GM04503 (cell line): ENCODE results near the gene USF2.
"Not testable (repeated sequence)": the region's sequence is repeated elsewhere in the genome, so short reads cannot be mapped to it uniquely, and the experiment has no call there.

Experiments
- DNase-seq: peaks from one replicate; pipeline ENCODE4 v3.0.0-alpha.2; 2012; ENCODE audit warnings: low read depth

The USF2 gene

GRCh38 chr19:35284153-35285094 is 15.7 kb downstream of the USF2 start:
- no peak for DNase-seq

- DNase-seq, result no peak
Measured at GRCh38 chr19:35285095-35285449, 16.3 kb downstream of the USF2 start.

DNA sequence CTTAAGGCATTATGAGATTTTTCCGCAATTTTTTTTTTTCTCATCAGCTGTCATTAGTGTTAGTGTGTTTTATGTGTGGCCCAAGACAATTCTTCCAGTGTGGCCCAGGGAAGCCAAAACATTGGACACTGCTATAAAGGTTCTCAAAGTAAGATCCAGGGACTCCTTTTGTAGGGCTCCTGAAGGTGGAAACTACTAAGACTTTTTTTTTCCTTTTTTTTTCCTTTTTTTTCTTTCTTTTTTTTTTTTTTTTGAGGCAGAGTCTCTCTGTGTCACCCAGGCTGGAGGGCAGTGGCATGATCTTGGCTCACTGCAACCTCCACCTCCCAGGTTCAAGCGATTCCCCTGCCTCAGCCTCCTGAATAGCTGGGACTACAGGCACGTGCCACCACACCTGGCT is 16.7 kb downstream of the USF2 start:
- not testable (repeated sequence) for DNase-seq

GRCh38 chr19:35286101-35286500 is 17.3 kb downstream of the USF2 start:
- DNase-seq, result not testable (repeated sequence)

DNA sequence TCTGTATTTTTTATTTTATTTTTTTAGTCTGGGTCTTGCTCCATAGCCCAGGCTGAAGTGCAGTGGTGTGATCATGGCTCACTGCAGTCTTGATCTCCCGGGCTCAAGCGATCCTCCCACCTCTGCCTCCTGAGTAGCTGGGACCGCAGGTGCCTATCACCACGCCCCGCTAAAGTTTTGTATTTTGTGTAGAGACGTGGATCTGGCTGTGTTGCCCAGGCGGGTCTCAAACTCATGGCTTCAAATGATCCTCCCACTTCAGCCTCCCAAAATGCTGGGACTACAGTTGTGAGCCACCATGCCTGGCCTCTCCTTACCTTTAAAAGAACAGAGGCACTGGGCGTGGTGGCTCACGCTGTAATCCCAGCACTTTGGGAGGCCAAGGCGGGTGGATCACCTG is 19.0 kb downstream of the USF2 start:
- DNase-seq, result no peak

- DNase-seq, result no peak
Measured at GRCh38 chr19:35288331-35288730, 19.6 kb downstream of the USF2 start.

- no peak for DNase-seq
Measured at GRCh38 chr19:35288906-35289305, 20.1 kb downstream of the USF2 start.

- DNase-seq, result no peak
Measured at GRCh38 chr19:35290381-35291127, 21.8 kb downstream of the USF2 start.

GRCh38 chr19:35291259-35291658 is 22.5 kb downstream of the USF2 start:
- DNase-seq, result no peak

GRCh38 chr19:35291916-35292315 is 23.2 kb downstream of the USF2 start, which contains the start of gene MAG:
Gene MAG (plus strand): TSS chr19:35292161. CDS start chr19:35295409, 3,248 bp downstream.
- no peak for DNase-seq

DNA sequence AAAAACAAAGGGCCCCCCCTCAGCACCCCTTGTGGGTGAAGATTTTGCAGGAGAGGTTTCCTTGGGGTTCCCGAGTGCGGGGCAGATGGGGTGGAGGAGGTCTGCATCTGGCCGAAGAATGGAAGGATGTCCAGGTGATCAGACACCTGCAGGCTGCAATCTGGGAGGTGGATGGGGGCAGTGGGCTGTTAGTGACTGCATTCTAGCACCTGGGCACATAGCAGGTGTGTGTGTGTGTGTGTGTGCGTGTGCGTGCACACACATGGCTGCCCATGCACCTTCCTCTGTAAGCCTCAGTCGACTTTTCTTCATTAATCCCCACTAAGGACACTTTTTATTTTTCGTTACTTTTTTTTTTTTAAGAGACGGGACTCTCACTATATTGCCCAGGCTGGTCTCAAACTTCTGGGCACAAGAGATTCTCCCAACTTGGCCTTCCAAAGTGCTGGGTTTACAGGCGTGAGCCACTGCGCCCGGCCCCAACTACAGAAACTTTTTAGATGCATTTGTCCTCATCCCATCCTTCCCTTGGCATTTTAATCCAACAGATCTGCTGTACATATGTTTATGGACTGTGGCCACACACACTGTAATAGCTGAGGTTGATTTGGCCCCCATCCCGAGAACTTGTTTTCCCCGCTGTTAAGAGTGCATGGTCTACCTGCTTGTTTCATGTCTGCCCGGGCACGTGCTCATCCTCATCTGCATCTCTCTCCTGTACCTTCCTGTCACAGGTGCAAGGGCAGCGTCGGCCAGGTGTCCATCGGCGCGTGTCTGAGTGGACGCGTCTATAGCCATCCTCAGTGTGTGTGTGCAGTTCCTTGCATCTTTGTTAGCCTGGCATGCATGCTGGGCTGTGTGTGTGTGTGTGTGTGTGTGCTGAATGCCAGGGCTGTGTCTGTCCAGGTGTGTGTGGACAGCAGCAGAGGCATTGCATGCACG is 23.9 kb downstream of the USF2 start:
- no peak for DNase-seq

GRCh38 chr19:35293363-35293739 is 24.6 kb downstream of the USF2 start:
- DNase-seq, result no peak

- DNase-seq, result no peak
Measured at GRCh38 chr19:35293808-35294207, 25.0 kb downstream of the USF2 start.

GRCh38 chr19:35294328-35294727 is 25.6 kb downstream of the USF2 start:
- no peak for DNase-seq

GRCh38 chr19:35294859-35295791 is 26.4 kb downstream of the USF2 start:
- no peak for DNase-seq

DNA sequence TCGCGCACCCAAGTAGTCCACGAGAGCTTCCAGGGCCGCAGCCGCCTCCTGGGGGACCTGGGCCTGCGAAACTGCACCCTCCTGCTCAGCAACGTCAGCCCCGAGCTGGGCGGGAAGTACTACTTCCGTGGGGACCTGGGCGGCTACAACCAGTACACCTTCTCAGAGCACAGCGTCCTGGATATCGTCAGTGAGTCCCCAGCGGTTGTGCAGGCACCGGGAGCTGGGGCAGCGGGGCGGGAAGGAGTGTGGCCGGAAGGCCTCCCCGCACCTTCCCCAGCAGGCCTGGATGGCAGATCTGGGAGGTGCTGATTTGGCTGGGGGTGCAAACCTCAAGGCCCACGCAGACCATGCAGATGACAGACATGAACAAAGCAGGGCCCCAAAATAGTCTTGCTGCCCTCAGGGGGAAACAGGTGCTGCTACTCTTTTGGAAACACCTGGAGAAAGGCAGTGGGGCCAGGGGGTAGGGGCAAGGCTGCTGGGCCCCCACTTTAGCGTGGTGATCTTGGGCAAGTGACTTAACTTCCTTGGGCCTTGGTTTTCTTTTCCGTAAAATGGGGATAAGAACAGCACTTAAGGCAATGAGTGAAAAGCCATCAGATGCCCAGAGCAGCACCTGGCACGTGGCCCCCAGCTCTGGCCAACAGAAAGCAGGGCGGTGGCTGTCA is 27.2 kb downstream of the USF2 start:
- DNase-seq, result no peak

DNA sequence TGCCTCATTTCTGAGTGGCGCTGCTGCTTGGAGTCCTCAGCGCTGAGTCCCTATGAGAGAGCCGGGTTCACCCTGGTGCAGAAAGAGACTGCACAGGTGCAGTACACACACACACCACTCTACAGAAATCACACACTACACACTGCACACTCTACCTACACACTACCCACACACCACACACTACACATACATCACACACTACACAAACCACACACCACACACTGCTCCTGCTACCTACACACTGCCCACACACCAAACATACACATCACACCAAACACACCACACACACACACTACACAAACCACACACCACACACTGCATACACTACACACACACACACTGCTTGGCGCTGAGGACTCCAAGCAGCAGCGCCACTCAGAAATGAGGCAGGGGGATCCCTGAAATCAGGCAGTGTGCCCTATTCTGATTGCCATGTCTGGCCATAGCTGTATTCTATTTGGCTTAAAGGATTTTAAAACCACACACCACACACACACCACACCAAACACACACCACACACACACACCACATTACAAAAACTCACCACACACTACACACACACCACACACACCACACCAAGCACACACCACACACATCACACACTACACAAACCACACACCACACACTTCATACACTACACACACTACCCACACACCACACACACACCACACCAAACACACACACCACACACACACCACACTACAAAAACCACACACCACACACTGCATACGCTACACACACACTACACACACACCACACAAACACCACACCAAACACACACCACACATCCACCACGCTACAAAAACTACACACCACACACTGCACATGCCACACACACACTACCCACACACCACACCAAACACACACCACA is 28.1 kb downstream of the USF2 start:
- DNase-seq, result no peak

DNA sequence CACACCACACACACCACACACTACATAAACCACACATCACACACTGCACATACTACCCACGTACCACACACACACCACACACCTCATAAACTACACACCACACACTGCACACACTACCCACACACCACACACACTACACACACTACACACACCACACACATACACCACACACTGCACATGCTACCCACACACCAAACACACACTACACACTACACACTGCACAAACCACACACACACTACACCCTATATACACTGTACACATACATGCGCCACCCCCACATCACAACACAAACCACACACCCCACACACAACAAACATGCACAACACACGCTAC is 28.7 kb downstream of the USF2 start:
- no peak for DNase-seq

DNA sequence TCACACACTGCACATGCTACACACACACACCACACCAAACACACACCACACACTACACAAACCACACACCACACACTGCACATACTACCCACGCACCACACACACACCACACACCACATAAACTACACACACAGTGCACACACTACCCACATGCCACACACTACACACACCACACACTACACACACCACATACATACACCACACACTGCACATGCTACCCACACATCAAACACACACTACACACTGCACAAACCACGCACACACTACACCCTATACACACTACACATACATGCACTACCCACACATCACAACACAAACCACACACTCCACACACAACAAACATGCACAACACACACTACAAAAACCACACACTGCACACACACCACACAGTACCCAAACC is 29.2 kb downstream of the USF2 start:
- DNase-seq, result no peak

DNA sequence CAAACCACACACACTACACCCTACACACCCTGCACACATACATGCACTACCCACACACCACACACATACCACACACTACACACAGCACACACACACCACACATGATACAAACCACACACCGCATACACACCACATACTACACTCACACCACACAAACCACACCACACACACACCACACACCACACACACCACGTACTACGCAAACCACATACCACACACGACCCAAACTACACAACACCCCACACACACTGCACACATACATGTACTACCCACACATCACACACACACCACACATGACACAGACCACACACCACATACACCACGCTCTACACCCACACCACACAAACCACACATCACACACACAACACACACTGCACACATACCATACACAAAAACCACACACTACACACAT is 29.8 kb downstream of the USF2 start:
- no peak for DNase-seq
